Measurements from ENCODE around the gene TPD52L1.
"Not testable (repeated sequence)": the region's sequence is repeated elsewhere in the genome, so short reads cannot be mapped to it uniquely, and the experiment has no call there.

The TPD52L1 gene

GRCh38 chr6:125156496-125156895 lies 2.9 kb downstream of the TPD52L1 start:
- Mint-ChIP-seq H3K9me3 (no peaks in the 10 kb centered on the region), H3K27ac (no peak overlapping the region), H3K4me3 (no peak overlapping the region), H3K36me3 (ENCODE audit: low read depth) (no peaks in the 10 kb centered on the region), H3K4me1 (peaks cover 8% of the 10 kb centered on the region), H3K27me3 (peaks cover 38% of the 10 kb centered on the region)
- no peak for DNase-seq
- no peak for ATAC-seq

DNA sequence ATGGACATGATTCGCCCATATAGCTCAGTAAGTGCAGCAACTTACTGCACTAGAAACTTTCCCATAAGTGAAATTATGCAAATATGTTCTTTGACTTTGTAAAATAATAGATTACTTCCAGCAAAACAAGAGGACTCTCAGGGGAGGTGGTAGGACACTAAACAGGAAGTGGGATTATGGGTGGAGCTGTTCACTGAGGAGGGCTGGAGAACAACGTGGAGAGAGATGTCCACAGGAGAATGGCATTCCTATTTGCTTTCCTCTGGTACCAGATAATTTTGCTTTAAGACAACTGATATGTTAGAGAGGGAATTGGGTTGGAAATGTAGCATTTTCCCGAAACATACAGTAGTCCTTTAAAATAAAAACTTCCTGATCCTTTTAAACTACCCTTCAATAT lies 3.7 kb downstream of the TPD52L1 start:
- Mint-ChIP-seq H3K27ac (no peak overlapping the region), H3K4me1 (peaks cover 8% of the 10 kb centered on the region), H3K27me3 (peaks cover 32% of the 10 kb centered on the region), H3K4me3 (no peak overlapping the region), H3K9me3 (no peaks in the 10 kb centered on the region), H3K36me3 (ENCODE audit: low read depth) (no peaks in the 10 kb centered on the region)
- DNase-seq (no peak), ATAC-seq (no peak)

DNA sequence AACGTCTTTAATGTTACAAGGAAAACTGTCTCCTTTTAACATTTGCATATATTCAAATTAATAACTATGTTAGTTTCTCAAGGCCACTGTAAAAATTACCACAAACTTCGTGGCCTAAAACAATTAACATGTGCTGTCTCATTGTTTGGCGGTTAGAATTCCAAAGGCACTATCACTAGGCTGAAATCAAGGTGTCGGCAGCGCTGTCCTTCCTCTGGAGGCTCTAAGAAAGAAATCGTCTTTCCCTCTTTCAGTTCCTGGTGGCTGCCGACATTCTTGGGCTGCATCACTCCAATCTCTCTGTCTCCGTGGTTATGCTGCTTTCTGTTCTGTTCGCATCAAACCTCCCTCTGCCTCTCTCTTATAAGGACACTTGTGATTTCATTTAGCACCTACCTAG lies 4.2 kb downstream of the TPD52L1 start:
- no peaks in the 10 kb centered on the region for H3K9me3 Mint-ChIP-seq
- DNase-seq: no peak
- H3K27me3 Mint-ChIP-seq: peaks cover 28% of the 10 kb centered on the region
- H3K36me3 Mint-ChIP-seq (ENCODE audit: low read depth): no peaks in the 10 kb centered on the region
- H3K27ac Mint-ChIP-seq: no peak overlapping the region
- H3K4me3 Mint-ChIP-seq: no peak overlapping the region
- ATAC-seq: no peak
- H3K4me1 Mint-ChIP-seq: peaks cover 8% of the 10 kb centered on the region

- H3K36me3 Mint-ChIP-seq (ENCODE audit: low read depth); H3K27me3 Mint-ChIP-seq; H3K4me1 Mint-ChIP-seq; DNase-seq; H3K9me3 Mint-ChIP-seq; H3K4me3 Mint-ChIP-seq; ATAC-seq; H3K27ac Mint-ChIP-seq: not testable (repeated sequence)
Measured at GRCh38 chr6:125163339-125163738, 9.8 kb downstream of the TPD52L1 start.

DNA sequence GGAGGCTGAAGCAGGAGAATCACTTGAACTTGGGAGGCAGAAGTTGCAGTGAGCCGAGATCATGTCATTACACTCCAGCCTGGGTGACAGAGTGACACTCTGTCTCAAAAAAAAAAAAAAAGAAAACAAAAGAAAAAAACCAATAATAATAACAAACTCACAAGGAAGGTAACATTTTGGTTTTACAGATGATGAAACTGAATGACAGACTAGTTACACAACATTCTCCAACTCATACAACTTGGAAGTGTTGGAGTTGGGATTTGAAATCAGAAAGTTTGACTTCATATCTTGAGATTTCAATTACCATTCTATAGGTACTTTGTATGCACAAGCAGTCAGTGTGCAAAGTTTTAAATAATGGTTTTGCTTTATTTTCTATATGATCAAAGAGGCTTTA lies 10.2 kb downstream of the TPD52L1 start:
- H3K4me3 Mint-ChIP-seq: no peak overlapping the region
- DNase-seq (no peak), ATAC-seq (no peak)
- no peaks in the 10 kb centered on the region for H3K4me1 Mint-ChIP-seq
- H3K9me3 Mint-ChIP-seq: no peaks in the 10 kb centered on the region
- no peak overlapping the region for H3K27ac Mint-ChIP-seq
- peaks cover 8% of the 10 kb centered on the region for H3K27me3 Mint-ChIP-seq
- H3K36me3 Mint-ChIP-seq (ENCODE audit: low read depth): no peaks in the 10 kb centered on the region

- DNase-seq (no peak), ATAC-seq (no peak)
- H3K36me3 Mint-ChIP-seq (ENCODE audit: low read depth): no peaks in the 10 kb centered on the region
- H3K9me3 Mint-ChIP-seq: peaks cover 5% of the 10 kb centered on the region
- no peak overlapping the region for H3K4me3 Mint-ChIP-seq
- peaks cover 13% of the 10 kb centered on the region for H3K27me3 Mint-ChIP-seq
- H3K27ac Mint-ChIP-seq: no peak overlapping the region
- H3K4me1 Mint-ChIP-seq: no peaks in the 10 kb centered on the region
Measured at GRCh38 chr6:125164696-125165095, 11.1 kb downstream of the TPD52L1 start.

GRCh38 chr6:125165256-125165655 lies 11.7 kb downstream of the TPD52L1 start:
- ATAC-seq (no peak), DNase-seq (no peak)
- no peak overlapping the region for H3K27ac Mint-ChIP-seq
- H3K9me3 Mint-ChIP-seq: peaks cover 5% of the 10 kb centered on the region
- H3K36me3 Mint-ChIP-seq (ENCODE audit: low read depth): no peaks in the 10 kb centered on the region
- H3K4me3 Mint-ChIP-seq: no peak overlapping the region
- peaks cover 13% of the 10 kb centered on the region for H3K27me3 Mint-ChIP-seq
- H3K4me1 Mint-ChIP-seq: no peaks in the 10 kb centered on the region

- Mint-ChIP-seq H3K4me3 (no peak overlapping the region), H3K4me1 (no peaks in the 10 kb centered on the region), H3K9me3 (peaks cover 5% of the 10 kb centered on the region), H3K36me3 (ENCODE audit: low read depth) (no peaks in the 10 kb centered on the region), H3K27me3 (peaks cover 13% of the 10 kb centered on the region), H3K27ac (no peak overlapping the region)
- no peak for DNase-seq
- no peak for ATAC-seq
Measured at GRCh38 chr6:125165776-125166175, 12.2 kb downstream of the TPD52L1 start.

GRCh38 chr6:125166711-125167110 lies 13.1 kb downstream of the TPD52L1 start:
- ATAC-seq: no peak
- H3K4me3 Mint-ChIP-seq: no peak overlapping the region
- H3K27me3 Mint-ChIP-seq: peaks cover 13% of the 10 kb centered on the region
- no peaks in the 10 kb centered on the region for H3K4me1 Mint-ChIP-seq
- DNase-seq: no peak
- H3K9me3 Mint-ChIP-seq: peaks cover 5% of the 10 kb centered on the region
- no peak overlapping the region for H3K27ac Mint-ChIP-seq
- no peaks in the 10 kb centered on the region for H3K36me3 Mint-ChIP-seq (ENCODE audit: low read depth)

DNA sequence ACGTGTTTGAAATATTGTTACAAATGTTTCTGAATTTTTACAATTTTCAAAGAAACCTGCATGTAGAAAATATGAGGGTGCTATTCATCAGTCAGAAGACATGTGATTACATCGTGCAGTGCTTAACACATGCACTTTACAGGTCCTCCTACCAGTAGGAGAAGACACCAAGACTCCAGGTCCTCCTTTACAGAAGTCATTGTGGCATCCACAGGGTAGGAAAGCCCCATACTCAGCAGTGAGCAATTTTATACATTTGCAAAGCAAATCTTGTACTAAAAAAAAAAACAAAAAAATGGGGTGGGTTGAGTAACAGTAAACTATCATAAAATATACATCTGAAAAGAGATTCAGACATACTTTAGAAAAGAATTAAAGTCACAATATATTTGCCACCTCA lies 14.0 kb downstream of the TPD52L1 start:
- DNase-seq (no peak), ATAC-seq (no peak)
- Mint-ChIP-seq H3K4me1 (no peaks in the 10 kb centered on the region), H3K27ac (no peak overlapping the region), H3K4me3 (no peak overlapping the region), H3K36me3 (ENCODE audit: low read depth) (no peaks in the 10 kb centered on the region), H3K9me3 (peaks cover 5% of the 10 kb centered on the region), H3K27me3 (peaks cover 16% of the 10 kb centered on the region)

DNA sequence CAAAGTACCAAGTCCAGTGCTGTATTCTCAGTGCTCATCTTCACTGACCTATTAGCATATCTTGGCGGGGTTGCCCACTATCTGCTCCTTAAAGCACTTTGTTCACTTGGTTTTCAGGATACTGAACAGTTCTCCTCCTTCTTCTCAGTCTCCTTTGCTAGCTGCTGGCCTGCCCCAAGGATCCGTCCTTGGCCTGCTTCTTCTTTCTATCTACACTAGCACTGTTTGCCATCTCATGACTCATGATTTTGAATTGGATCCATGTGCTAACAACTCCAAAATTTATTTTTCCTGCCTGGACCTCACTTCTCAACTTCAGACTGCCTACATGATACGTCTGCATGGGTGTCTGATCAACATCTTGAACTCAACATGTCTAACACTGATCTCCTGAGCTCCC lies 15.5 kb downstream of the TPD52L1 start:
- ATAC-seq (no peak), DNase-seq (no peak)
- Mint-ChIP-seq H3K9me3 (peaks cover 5% of the 10 kb centered on the region), H3K4me3 (no peak overlapping the region), H3K4me1 (no peaks in the 10 kb centered on the region), H3K27me3 (peaks cover 16% of the 10 kb centered on the region), H3K27ac (no peak overlapping the region), H3K36me3 (ENCODE audit: low read depth) (no peaks in the 10 kb centered on the region)

DNA sequence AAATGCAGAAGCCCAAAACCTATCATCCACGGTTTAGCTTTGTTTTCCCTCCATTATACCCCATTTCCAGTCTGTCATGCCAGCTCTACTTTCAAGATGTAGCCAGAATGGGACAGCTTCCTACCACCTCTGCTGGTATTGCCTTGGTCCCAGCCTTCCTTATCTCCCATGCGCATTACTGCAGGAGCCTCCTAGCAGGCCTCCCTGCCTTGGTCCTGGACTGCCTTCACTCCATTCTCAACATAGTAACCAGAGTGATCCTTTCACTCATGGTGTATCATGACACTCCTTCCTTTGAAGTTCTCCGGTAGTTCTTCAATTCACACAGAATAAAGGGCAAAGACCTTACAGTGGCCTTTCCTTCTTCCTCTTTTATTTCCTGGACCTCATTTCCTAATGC lies 15.9 kb downstream of the TPD52L1 start:
- no peaks in the 10 kb centered on the region for H3K4me1 Mint-ChIP-seq
- peaks cover 16% of the 10 kb centered on the region for H3K27me3 Mint-ChIP-seq
- no peak overlapping the region for H3K4me3 Mint-ChIP-seq
- H3K27ac Mint-ChIP-seq: no peak overlapping the region
- DNase-seq (no peak), ATAC-seq (no peak)
- peaks cover 5% of the 10 kb centered on the region for H3K9me3 Mint-ChIP-seq
- H3K36me3 Mint-ChIP-seq (ENCODE audit: low read depth): no peaks in the 10 kb centered on the region

- ATAC-seq: no peak
- DNase-seq: no peak
- H3K27ac Mint-ChIP-seq: no peak overlapping the region
Measured at GRCh38 chr6:125170376-125170775, 16.8 kb downstream of the TPD52L1 start.

GRCh38 chr6:125173341-125174095 lies 19.9 kb downstream of the TPD52L1 start:
- DNase-seq (no peak), ATAC-seq (no peak)
- peaks cover 18% of the 10 kb centered on the region for H3K27me3 Mint-ChIP-seq
- no peak overlapping the region for H3K4me3 Mint-ChIP-seq
- peaks cover 5% of the 10 kb centered on the region for H3K9me3 Mint-ChIP-seq
- H3K27ac Mint-ChIP-seq: no peak overlapping the region
- H3K36me3 Mint-ChIP-seq (ENCODE audit: low read depth): no peaks in the 10 kb centered on the region
- no peaks in the 10 kb centered on the region for H3K4me1 Mint-ChIP-seq

More at GRCh38 chr6:125170376-125170775, 16.8 kb downstream of the TPD52L1 start:
- H3K36me3 Mint-ChIP-seq (ENCODE audit: low read depth): no peaks in the 10 kb centered on the region
- H3K4me1 Mint-ChIP-seq: no peaks in the 10 kb centered on the region
- H3K4me3 Mint-ChIP-seq: no peak overlapping the region
- peaks cover 14% of the 10 kb centered on the region for H3K27me3 Mint-ChIP-seq
- peaks cover 5% of the 10 kb centered on the region for H3K9me3 Mint-ChIP-seq

- no peaks in the 10 kb centered on the region for H3K9me3 Mint-ChIP-seq
- peaks cover 22% of the 10 kb centered on the region for H3K27me3 Mint-ChIP-seq
- no peaks in the 10 kb centered on the region for H3K36me3 Mint-ChIP-seq (ENCODE audit: low read depth)
- no peak overlapping the region for H3K4me3 Mint-ChIP-seq
- no peak overlapping the region for H3K27ac Mint-ChIP-seq
- DNase-seq (no peak), ATAC-seq (no peak)
- no peaks in the 10 kb centered on the region for H3K4me1 Mint-ChIP-seq
Measured at GRCh38 chr6:125174626-125175025, 21.1 kb downstream of the TPD52L1 start.

All from activated naive CD8-positive, alpha-beta T cell treated with anti-CD3 and anti-CD28 coated beads, Interleukin-2, amount 50 U/mL, for 24 hours (primary cell).